ENCODE measurements around the gene MKI67.
A peak's percentile ranks its signal among the peaks of the same experiment; 100 is the strongest.

MKI67 gene

DNA sequence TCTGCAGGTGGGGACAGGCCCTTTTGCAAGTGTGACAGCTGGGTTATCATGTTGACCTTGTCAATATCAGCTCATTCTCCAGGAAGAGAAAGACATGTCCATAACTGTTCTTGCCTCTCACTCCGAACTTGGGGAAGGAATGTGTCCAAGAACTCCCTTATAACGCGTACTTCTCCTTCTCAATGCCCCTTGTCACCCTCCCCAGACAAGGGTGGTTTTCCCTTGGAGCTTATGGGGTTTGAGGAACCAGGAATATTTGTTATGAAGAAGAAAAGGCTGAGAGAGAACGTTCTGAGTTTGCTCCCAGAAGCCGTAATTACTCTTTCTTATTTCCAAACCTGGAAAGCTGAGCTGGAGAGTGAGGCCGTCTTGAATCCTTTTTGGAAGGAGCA is 77.4 kb downstream of the MKI67 start:
- DNase-seq: no peak

GRCh38 chr10:128047991-128048818 is 78.0 kb downstream of the MKI67 start:
- DNase-seq: no peak

DNA sequence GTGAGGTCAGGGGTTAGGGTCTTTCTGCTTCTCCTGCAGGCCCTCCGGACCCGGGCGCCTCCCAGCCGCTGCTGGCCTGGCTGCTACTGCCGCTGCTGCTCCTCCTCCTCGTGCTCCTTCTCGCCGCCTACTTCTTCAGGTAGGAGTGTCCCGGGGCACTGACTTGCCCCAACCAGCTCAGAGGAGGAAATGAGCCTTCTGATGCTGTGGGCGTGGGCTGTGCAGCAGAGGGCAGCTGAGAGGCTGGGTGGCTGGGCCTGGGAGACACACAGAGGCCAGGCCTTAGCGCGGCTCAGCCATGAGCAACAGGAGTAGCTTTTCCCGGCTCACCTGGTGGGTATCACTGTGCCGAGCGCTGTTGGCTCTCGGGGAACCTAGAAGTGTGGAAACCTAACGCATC is 78.9 kb downstream of the MKI67 start:
- peak; percentile 54 for DNase-seq

- no peak for DNase-seq
Observed at GRCh38 chr10:128046953-128047290, 79.3 kb downstream of the MKI67 start.

Measured in right forelimb (tissue), 1 donor.